ENCODE results near the gene REPS1.
A peak's percentile ranks its signal among the peaks of the same experiment; 100 is the strongest.
"Not testable (repeated sequence)": the region's sequence is repeated elsewhere in the genome, so short reads cannot be mapped to it uniquely, and the experiment has no call there.

REPS1 gene

GRCh38 chr6:138970159-138970558 lies 17.9 kb downstream of the REPS1 start:
- DNase-seq = no peak

- no peak for DNase-seq
These were observed 21.2 kb downstream of the REPS1 start for GRCh38 chr6:138966870-138967269.

DNA sequence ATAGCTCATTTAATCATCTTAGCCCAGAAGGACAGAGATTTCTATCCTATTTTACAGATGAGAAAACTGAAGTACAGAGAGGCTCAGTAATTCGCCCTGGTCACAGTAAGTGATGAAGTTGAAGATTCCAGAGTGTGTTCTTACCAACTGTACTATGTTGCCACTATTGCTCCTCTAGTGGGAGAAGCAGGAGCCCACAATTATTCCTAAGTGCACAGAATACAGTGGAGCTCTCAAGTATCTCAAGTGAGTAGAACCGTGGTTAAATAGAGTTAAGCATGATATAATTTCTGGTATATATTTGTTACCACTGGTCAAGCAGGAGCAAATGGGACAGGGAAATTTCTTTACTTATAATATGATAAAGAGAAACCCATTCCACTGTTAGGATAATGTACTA lies 22.1 kb downstream of the REPS1 start:
- DNase-seq = no peak

DNA sequence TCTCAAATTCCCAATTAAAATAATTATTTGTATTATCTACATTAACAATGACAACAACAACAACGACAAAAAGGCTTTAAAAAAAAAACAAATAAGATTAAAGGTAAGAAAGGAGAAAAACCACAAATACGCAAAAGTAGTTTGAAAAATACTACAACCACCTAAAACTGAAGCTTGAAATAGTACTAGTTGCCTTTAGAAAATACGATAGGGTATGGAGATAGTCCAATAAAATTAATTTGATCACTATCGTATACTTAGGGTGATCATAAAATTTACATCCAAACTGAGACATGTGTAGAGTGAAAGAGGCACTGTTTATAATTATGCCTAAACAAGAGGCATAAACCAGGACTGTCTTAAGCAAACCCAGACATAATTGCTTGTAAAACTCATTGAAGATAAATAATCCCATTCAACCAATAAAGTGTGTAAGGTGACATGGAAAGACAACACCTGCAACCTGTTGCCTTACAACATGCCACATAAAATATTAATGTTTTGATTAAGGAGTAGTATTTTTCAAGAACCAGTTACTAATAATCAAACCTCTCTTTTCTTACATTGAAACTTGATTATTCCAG lies 22.7 kb downstream of the REPS1 start:
- DNase-seq = no peak

DNA sequence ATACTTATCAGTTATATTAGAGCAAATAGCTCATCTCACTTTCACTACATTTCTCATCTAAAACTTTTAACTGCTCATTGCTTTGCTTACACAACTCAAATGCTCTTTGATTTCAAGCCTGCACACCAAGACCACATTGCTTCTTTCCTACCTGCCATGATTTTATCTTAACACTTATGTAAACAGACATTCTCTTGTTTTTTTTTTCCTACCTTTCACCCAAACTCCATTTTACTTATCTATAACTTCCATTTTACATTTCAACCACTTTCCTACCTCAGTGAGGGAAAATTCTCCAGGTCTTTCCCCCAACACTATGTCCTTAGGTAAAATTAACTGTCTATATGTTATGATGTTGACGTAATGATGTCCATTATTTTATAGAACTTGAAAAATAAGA lies 24.0 kb downstream of the REPS1 start:
- no peak for DNase-seq

- no peak for DNase-seq
These were observed 24.5 kb downstream of the REPS1 start for GRCh38 chr6:138963531-138963930.

GRCh38 chr6:138963119-138963518 lies 24.9 kb downstream of the REPS1 start:
- no peak for DNase-seq

DNA sequence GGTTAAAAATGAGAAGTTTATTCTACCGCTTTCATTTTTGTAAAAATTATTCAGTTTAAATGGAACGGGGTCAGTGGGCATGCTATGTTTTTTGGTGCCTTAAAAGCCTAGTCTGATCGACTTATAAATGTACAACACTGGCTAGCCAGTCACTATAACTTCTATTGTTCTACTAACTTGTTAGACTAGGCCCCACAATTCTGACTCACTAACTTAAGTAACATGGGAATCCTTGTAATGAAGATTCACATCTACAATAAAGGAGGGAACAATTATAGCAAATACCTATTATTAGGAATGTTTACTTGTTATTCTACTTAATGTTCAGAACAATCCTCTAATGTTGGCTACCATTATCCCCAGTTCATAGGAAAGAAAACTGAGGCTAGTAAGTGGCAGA lies 28.5 kb downstream of the REPS1 start:
- no peak for DNase-seq

DNA sequence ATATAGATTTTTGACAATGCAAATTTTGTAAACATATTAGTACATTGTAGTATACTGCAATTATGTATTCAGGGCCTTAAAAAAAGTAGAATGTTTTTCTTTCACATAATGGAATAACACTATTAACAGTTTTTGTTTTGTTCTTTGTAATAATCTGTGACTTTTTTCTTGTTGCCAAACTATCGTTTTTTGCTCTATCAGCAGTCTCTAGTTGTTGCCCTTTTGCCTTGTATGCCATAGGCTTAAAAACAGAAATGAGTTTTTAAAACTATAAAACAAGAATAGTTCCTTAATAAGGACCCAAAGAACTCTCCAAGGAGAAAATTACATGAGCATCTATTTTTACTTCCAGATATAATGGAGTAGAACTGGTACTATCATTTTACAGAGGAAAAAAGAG lies 29.5 kb downstream of the REPS1 start:
- DNase-seq = no peak

DNA sequence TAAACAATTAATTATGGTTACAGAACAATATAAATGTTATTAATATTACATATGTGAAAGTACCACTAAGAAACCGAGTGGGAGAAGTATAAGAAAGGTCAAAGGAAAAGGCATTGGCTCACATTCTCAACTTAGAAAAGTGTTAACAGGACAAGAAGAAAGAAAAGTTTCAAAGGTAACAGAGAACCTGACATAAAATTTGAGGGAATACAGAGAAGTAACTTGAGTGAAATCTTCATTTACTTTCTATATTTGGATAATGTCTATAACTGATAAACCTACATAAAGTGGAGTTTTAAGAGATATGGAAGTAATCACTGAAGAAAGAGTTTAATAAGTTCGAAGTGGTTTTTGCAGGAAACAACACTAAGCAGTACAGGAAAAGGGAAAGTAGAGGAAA lies 30.1 kb downstream of the REPS1 start:
- DNase-seq = no peak

- DNase-seq = no peak
These were observed 30.6 kb downstream of the REPS1 start for GRCh38 chr6:138957484-138957883.

DNA sequence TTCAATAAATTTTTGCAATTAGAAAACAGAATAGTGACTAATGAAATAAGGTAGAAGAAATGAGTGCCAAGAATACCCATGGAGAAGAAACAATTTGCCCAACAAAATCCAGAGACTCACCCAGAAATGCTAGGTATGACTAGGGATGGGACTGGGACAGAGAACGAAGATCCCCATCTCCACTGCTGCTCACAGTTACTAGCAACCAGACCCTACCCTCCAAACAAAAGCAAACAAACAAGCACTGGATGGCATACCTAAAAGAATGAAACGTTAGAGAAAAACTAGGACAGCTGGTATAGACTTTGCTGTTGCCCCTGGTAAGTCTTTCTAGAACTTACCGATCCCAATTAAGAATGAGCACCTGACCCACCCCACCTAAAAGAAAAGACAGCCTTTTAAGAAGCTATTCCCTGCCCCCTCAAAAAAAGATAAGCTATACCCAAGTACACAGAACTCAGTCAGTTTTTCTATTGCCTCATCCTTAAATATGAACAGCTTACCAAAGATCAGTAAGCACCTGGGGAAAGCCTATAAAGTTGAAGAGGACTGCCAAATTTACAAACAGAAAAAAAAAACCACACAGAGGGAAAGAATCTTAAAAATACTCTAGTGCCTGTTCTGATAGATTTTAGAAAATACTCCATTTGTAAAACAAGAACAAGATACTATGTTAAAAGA lies 31.7 kb downstream of the REPS1 start:
- DNase-seq = no peak

DNA sequence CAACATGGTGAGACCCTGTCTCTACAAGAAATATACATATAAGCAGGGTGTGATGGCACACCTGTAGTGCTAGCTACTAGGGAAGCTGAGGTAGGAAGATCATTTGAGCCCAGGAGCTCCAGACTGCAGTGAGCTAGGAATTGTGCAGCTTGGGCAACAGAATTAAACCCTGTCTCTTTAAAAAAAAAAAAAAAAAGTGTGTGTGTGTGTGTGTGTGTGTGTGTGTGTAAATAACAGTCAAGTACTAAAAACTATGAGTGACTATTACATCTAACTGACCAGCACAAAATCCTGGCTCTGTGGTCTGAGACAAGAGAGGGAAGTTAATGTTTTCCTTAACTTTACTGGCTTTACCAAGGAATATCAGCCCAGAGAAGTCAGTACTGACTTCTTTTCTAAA lies 32.8 kb downstream of the REPS1 start:
- no peak for DNase-seq

DNA sequence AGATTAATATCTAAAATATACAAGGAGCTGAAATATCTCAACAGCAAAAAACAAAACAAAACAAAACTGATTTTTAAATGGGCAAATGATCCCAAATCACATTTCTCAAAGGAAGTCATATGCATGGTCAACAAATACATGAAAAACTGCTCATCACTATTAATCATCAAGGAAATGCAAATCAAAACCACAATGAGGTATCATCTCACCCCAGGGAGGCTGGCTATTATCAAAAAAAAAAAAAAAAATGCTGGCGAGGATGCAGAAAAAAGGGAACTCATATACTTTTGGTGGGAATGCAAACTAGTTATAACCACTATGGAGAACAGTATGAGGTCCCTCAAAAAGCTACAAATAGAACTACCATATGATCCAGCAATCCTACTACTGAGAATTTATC lies 34.6 kb downstream of the REPS1 start:
- no peak for DNase-seq

DNA sequence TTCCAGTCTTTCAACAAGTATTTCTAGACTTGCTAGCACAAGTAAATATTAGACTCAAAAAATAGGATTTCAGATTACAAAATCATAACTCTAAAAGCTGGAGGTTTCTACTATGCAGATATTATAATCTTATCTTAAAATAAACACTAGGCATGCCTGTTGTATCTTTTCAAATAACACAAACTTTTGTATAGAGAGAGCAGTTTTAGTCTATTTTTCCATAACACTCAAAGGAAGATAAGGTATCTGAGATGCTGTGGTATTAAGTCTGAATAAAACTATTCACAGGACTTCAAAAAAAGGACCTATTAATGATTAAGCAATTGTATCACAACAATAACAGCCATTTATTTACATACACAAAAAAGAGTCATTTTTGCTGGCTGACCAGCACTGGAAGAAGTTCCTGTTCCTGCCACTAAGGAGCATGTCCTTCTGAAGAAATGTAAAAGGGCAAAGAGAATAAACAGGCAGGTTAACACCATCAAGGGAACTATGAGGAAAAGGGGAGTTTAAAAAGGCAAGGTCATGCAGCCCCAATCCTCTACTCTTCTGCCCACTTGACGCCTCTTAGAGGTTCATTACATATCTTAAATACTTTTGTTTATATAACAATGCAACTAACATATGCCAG lies 39.4 kb downstream of the REPS1 start:
- no peak for DNase-seq

- DNase-seq = no peak
These were observed 40.0 kb downstream of the REPS1 start for GRCh38 chr6:138948004-138948403.

DNA sequence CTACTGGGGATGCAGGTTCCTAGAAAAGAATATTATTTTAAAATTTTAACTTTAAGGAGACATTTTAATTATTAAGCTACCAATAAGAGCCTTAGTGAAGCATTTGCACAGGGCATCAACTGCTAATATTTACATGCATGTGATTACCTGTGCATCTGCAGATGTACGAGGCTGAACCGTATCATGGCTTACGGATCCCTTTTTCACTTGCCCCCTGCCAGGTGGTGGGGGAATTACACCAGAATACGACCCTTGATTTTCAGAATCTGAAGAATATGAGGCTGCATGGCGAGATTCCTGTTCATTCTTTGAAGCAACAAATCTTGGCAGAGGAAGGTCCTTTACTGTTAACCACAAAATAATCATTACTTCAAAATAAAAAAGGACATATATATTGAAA lies 42.7 kb downstream of the REPS1 start:
- no peak for DNase-seq

DNA sequence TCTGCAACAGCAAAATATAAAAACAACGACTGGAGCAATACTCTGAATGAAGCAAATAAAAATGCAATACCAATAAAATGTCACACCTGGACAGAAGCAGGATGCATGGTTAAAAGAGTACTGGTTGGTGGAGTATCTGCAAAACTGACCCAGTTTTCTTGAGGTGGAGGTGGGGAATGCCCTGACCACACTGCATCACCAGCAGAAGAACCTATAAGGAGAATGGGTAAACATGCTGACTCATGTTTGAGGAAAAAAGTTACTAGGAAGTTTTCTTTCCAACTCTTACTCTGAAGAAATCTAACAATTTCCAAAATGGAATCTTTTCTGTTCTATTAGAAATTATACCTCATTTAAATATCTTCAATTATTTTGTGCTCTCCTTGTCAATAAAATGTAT lies 43.6 kb downstream of the REPS1 start:
- DNase-seq = no peak

GRCh38 chr6:138943089-138943625 lies 44.9 kb downstream of the REPS1 start:
- DNase-seq = no peak

- DNase-seq = not testable (repeated sequence)
These were observed 51.2 kb downstream of the REPS1 start for GRCh38 chr6:138936873-138937272.

- no peak for DNase-seq
These were observed 56.4 kb downstream of the REPS1 start for GRCh38 chr6:138931660-138932059.

DNA sequence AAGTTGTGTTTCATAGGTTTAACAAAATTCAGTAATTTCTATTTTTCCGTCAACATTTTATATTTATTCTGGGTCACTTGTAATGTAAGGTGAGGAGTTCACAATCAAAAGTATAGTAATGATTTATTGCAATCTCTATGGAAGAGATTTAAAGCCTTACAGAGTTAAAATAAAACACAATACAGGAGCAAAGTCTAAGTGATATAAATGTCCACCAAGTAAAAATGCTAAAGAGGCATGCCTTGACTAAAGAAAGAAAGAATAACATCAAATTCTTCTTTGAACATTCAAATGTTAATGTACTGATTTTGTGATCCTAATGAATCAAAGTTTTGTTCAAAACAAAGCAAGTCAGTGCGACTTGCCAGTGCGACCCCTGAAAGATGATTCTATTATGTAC lies 61.5 kb downstream of the REPS1 start:
- no peak for DNase-seq

GRCh38 chr6:138925806-138926205 lies 62.2 kb downstream of the REPS1 start:
- no peak for DNase-seq

- DNase-seq = peak; percentile 69
These were observed 64.5 kb downstream of the REPS1 start for GRCh38 chr6:138923561-138923960.
